GM06990 (cell line): ENCODE measurements around the gene NT5DC3.

Source experiments
- DNase-seq: peaks from one replicate; pipeline ENCODE4 v3.0.0-alpha.2; 2011; ENCODE audit not compliant: insufficient read length; ENCODE audit errors: extremely low read depth
- H3K27me3 ChIP-seq: replicated peaks from 2 replicates; pipeline ENCODE4 v1.6.0; 2011; ENCODE audit warnings: low read length; ENCODE audit not compliant: control insufficient read depth, insufficient read depth
- H3K36me3 ChIP-seq: 2 replicates; pipeline ENCODE4 v1.5.1; 2011; ENCODE audit warnings: low read length; ENCODE audit not compliant: control insufficient read depth, insufficient read depth
- H3K4me3 ChIP-seq: replicated peaks from 2 replicates; pipeline ENCODE4 v1.5.1; 2011; ENCODE audit warnings: low read depth, mild to moderate bottlenecking, control low read depth, low read length
- CTCF ChIP-seq: IDR thresholded peaks from 2 replicates; pipeline ENCODE4 v1.5.1; 2011; ENCODE audit warnings: low read length, control low read depth, mild to moderate bottlenecking, inconsistent platforms; ENCODE audit not compliant: insufficient read depth, poor library complexity, severe bottlenecking

NT5DC3 gene

GRCh38 chr12:103809154-103809553 is 31.9 kb downstream of the NT5DC3 start:
- H3K36me3 ChIP-seq = peaks cover 4% of the 10 kb centered on the region
- no peak for DNase-seq
- no peaks in the 10 kb centered on the region for H3K27me3 ChIP-seq
- no peak overlapping the region for H3K4me3 ChIP-seq
- TF ChIP-seq CTCF = no peak

GRCh38 chr12:103808239-103808880 is 32.7 kb downstream of the NT5DC3 start:
- peaks cover 4% of the 10 kb centered on the region for H3K36me3 ChIP-seq
- H3K4me3 ChIP-seq = no peak overlapping the region
- no peak for DNase-seq
- H3K27me3 ChIP-seq = no peaks in the 10 kb centered on the region
- no peak for TF ChIP-seq CTCF

GRCh38 chr12:103807561-103808238 is 33.3 kb downstream of the NT5DC3 start:
- H3K27me3 ChIP-seq = no peaks in the 10 kb centered on the region
- peaks cover 2% of the 10 kb centered on the region for H3K36me3 ChIP-seq
- H3K4me3 ChIP-seq = no peak overlapping the region
- DNase-seq = no peak
- TF ChIP-seq CTCF = no peak

GRCh38 chr12:103806803-103807202 is 34.2 kb downstream of the NT5DC3 start:
- DNase-seq = no peak
- Histone ChIP-seq H3K27me3 (no peaks in the 10 kb centered on the region), H3K4me3 (no peak overlapping the region), H3K36me3 (peaks cover 2% of the 10 kb centered on the region)
- no peak for TF ChIP-seq CTCF

- no peak overlapping the region for H3K4me3 ChIP-seq
- peaks cover 2% of the 10 kb centered on the region for H3K36me3 ChIP-seq
- DNase-seq = no peak
- no peak for TF ChIP-seq CTCF
- no peaks in the 10 kb centered on the region for H3K27me3 ChIP-seq
Measured at GRCh38 chr12:103805655-103806360, 35.2 kb downstream of the NT5DC3 start.
